ENCODE measurements around the gene RTN3.
A peak's percentile ranks its signal among the peaks of the same experiment; 100 is the strongest.
"Not testable (repeated sequence)": the region's sequence is repeated elsewhere in the genome, so short reads cannot be mapped to it uniquely, and the experiment has no call there.

The RTN3 gene

GRCh38 chr11:63681321-63682065 lies at the start of gene RTN3:
RTN3 (plus strand) TSS chr11:63681500; CDS start chr11:63681637, 137 bp downstream.
- peak; percentile 91 to 94 for ATAC-seq

- peak in 1 of 2 donors; percentile 33 for ATAC-seq
These were observed 45.4 kb upstream of the RTN3 start for GRCh38 chr11:63635762-63636465.

GRCh38 chr11:63638436-63638835 lies 42.9 kb upstream of the RTN3 start:
- not testable (repeated sequence) for ATAC-seq

- ATAC-seq, result no peak
These were observed 42.0 kb upstream of the RTN3 start for GRCh38 chr11:63639199-63639832.

GRCh38 chr11:63641727-63642126 lies 39.6 kb upstream of the RTN3 start:
- ATAC-seq, result no peak

GRCh38 chr11:63643205-63643604 lies 38.1 kb upstream of the RTN3 start:
- no peak for ATAC-seq

GRCh38 chr11:63652671-63653070 lies 28.6 kb upstream of the RTN3 start:
- ATAC-seq, result no peak

- no peak for ATAC-seq
These were observed 20.3 kb upstream of the RTN3 start for GRCh38 chr11:63660972-63661371.

GRCh38 chr11:63663809-63664208 lies 17.5 kb upstream of the RTN3 start:
- no peak for ATAC-seq

GRCh38 chr11:63666874-63667273 lies 14.4 kb upstream of the RTN3 start:
- ATAC-seq, result no peak

- peak; percentile 41 to 55 for ATAC-seq
These were observed 13.1 kb upstream of the RTN3 start for GRCh38 chr11:63667995-63668795.

GRCh38 chr11:63670096-63670432 lies 11.2 kb upstream of the RTN3 start:
- no peak for ATAC-seq

- no peak for ATAC-seq
These were observed 10.6 kb upstream of the RTN3 start for GRCh38 chr11:63670433-63671321.

GRCh38 chr11:63671322-63672155 lies 9.8 kb upstream of the RTN3 start, which contains the start of gene ATL3:
ATL3 (minus strand) TSS chr11:63671376; CDS start chr11:63671335, 41 bp downstream.
- ATAC-seq, result peak; percentile 93 to 96

GRCh38 chr11:63672156-63672463 lies 9.2 kb upstream of the RTN3 start:
- no peak for ATAC-seq

GRCh38 chr11:63672936-63673539 lies 8.3 kb upstream of the RTN3 start:
- ATAC-seq, result no peak

GRCh38 chr11:63673579-63673978 lies 7.7 kb upstream of the RTN3 start:
- ATAC-seq, result no peak

- ATAC-seq, result peak; percentile 27 to 29
These were observed 423 bp upstream of the RTN3 start for GRCh38 chr11:63680834-63681320.

- ATAC-seq, result no peak
These were observed 1.0 kb downstream of the RTN3 start for GRCh38 chr11:63682066-63683021.

All from activated CD4-positive, CD25-positive, alpha-beta regulatory T cell treated with anti-CD3 and anti-CD28 coated beads, Interleukin-2, amount 50 U/mL, for 24 hours (primary cell).